CD14-positive monocyte (primary cell): ENCODE data around the gene SYS1. TPM values are rescaled to one million over a fixed set of nuclear protein-coding genes. Genes with fewer than 3 reads are reported as not detected.

ENCODE experiments used
- DNase-seq, 3 donors: peaks; one replicate each; pipeline ENCODE4 v3.0.0-alpha.2; 2011 to 2022
- H2AFZ ChIP-seq: 2 replicates; pipeline ENCODE4 v1.6.0; 2012; ENCODE audit warnings: mild to moderate bottlenecking, low read depth, low read length, inconsistent platforms; ENCODE audit not compliant: insufficient read depth, poor library complexity, severe bottlenecking
- H3K27ac ChIP-seq, 2 donors: 1 replicate in 1 of 2; 2 replicates in 1 of 2; pipeline ENCODE4 v1.5.1; 2012 to 2013; ENCODE audit warnings: low read length in 2 of 2, control low read depth in 1 of 2, inconsistent platforms in 1 of 2, low read depth in 1 of 2, mild to moderate bottlenecking in 1 of 2
- H3K27me3 ChIP-seq, 2 donors: one replicate each; pipeline versions ENCODE4 v1.6.0 to v1.6.1; 2011 to 2013; ENCODE audit warnings: low read length in 2 of 2; ENCODE audit not compliant: control insufficient read depth in 2 of 2, insufficient read depth in 2 of 2
- H3K36me3 ChIP-seq, 2 donors: replicated peaks in 1 of 2; 1 replicate in 1 of 2; 2 replicates in 1 of 2; pipeline versions ENCODE4 v1.5.1 to v1.6.1; 2012 to 2013; ENCODE audit warnings: low read length in 2 of 2, control low read depth in 1 of 2, inconsistent platforms in 1 of 2, mild to moderate bottlenecking in 1 of 2; ENCODE audit not compliant: insufficient read depth in 2 of 2, control insufficient read depth in 1 of 2
- H3K4me1 ChIP-seq, 2 donors: 1 replicate in 1 of 2; 2 replicates in 1 of 2; pipeline versions ENCODE4 v1.5.1 to v1.6.1; 2012 to 2013; ENCODE audit warnings: low read length in 2 of 2, control low read depth in 1 of 2, inconsistent platforms in 1 of 2, mild to moderate bottlenecking in 1 of 2, moderate library complexity in 1 of 2; ENCODE audit not compliant: insufficient read depth in 2 of 2, control insufficient read depth in 1 of 2
- H3K4me2 ChIP-seq: replicated peaks from 2 replicates; pipeline ENCODE3; 2012; ENCODE audit warnings: low read length, moderate library complexity, mild to moderate bottlenecking; ENCODE audit not compliant: poor library complexity, severe bottlenecking; ENCODE audit errors: extremely low read depth
- H3K4me3 ChIP-seq, 3 experiments: fragments of 200-600 bp in 1 of 3; sonication (generic) in 1 of 3; replicated peaks in 1 of 3; 1 replicate in 2 of 3; 2 replicates in 1 of 3; pipeline ENCODE4 v1.5.1; 2011 to 2013; ENCODE audit warnings: low read length in 3 of 3, mild to moderate bottlenecking in 3 of 3, control low read depth in 2 of 3, low read depth in 2 of 3, inconsistent platforms in 1 of 3, moderate library complexity in 1 of 3
- H3K79me2 ChIP-seq: 2 replicates; pipeline ENCODE4 v1.6.0; 2012; ENCODE audit warnings: mild to moderate bottlenecking, control low read depth, inconsistent platforms, low read length, moderate library complexity; ENCODE audit not compliant: insufficient read depth
- H3K9ac ChIP-seq: 2 replicates; pipeline ENCODE4 v1.6.0; 2017; ENCODE audit warnings: low read length, mild to moderate bottlenecking; ENCODE audit not compliant: insufficient read depth, poor library complexity, severe bottlenecking
- H3K9me3 ChIP-seq, 2 donors: replicated peaks in 1 of 2; 1 replicate in 1 of 2; 2 replicates in 1 of 2; pipeline versions ENCODE4 v1.5.1 to v1.6.1; 2012 to 2013; ENCODE audit warnings: low read length in 2 of 2, control low read depth in 1 of 2; ENCODE audit not compliant: control insufficient read depth in 1 of 2, insufficient read depth in 1 of 2
- H4K20me1 ChIP-seq: 2 replicates; pipeline ENCODE4 v1.6.0; 2012; ENCODE audit warnings: mild to moderate bottlenecking, low read length, control low read depth, moderate library complexity; ENCODE audit not compliant: insufficient read depth
- H3K27ac Mint-ChIP-seq, 7 donors: one replicate each; pipeline ENCODE4 v1.8.0; 2020; ENCODE audit warnings: mild to moderate bottlenecking in 7 of 7, mixed read lengths in 7 of 7, moderate library complexity in 6 of 7, inconsistent platforms in 2 of 7
- H3K27me3 Mint-ChIP-seq, 3 donors: one replicate each; pipeline ENCODE4 v1.8.0; 2021 to 2022; ENCODE audit warnings: low read depth in 3 of 3, mild to moderate bottlenecking in 3 of 3, mixed read lengths in 3 of 3, moderate library complexity in 3 of 3, inconsistent platforms in 1 of 3
- H3K36me3 Mint-ChIP-seq, 2 donors: one replicate each; pipeline ENCODE4 v1.8.0; 2020; ENCODE audit warnings: mixed read lengths in 2 of 2, inconsistent platforms in 1 of 2, mild to moderate bottlenecking in 1 of 2
- H3K4me1 Mint-ChIP-seq: one replicate; pipeline ENCODE4 v1.8.0; 2020; ENCODE audit warnings: mild to moderate bottlenecking, mixed read lengths
- H3K4me3 Mint-ChIP-seq, 2 donors: one replicate each; pipeline ENCODE4 v1.8.0; 2020; ENCODE audit warnings: mild to moderate bottlenecking in 2 of 2, mixed read lengths in 2 of 2, moderate library complexity in 1 of 2
- H3K9me3 Mint-ChIP-seq, 7 donors: one replicate each; pipeline ENCODE4 v1.8.0; 2020 to 2022; ENCODE audit warnings: mixed read lengths in 7 of 7, mild to moderate bottlenecking in 6 of 7, moderate library complexity in 6 of 7, inconsistent platforms in 2 of 7
- CTCF ChIP-seq: fragments of 200-600 bp; IDR thresholded peaks from one replicate; pipeline ENCODE4 v1.8.0; 2022; ENCODE audit warnings: antibody characterized with exemption, mild to moderate bottlenecking
- WGBS: methylation state at CpG from one replicate; pipeline ENCODE4 v1.1.5; 2013; ENCODE audit warnings: missing lambda C conversion rate; ENCODE audit not compliant: insufficient coverage; 5-methylcytosine and 5-hydroxymethylcytosine counted together
- intact Hi-C, 2 donors: fragments of 100-400 bp; cut with micrococcal nuclease; formaldehyde crosslinking; loops; one replicate each; pipeline versions ENCODE4 v1.15.0 to v1.15.1; 2023
- polyA plus RNA-seq, 3 donors: library from polyadenylated mRNA; depleted of rRNA in 1 of 3; unstranded in 2 of 3; stranded (reverse) in 1 of 3; fragments of 300-500 nt in 2 of 3; fragments of >200 nt in 1 of 3; fragmentation: Illumina TruSeq in 2 of 3; gene quantifications; 1 replicate in 2 of 3; 2 replicates in 1 of 3; pipeline ENCODE4 v1.2.3, GENCODE V29; 2012 to 2021

Gene SYS1
- polyA plus RNA-seq, 3 donors = 16.8 to 23.1 (median 22.1) TPM

DNA sequence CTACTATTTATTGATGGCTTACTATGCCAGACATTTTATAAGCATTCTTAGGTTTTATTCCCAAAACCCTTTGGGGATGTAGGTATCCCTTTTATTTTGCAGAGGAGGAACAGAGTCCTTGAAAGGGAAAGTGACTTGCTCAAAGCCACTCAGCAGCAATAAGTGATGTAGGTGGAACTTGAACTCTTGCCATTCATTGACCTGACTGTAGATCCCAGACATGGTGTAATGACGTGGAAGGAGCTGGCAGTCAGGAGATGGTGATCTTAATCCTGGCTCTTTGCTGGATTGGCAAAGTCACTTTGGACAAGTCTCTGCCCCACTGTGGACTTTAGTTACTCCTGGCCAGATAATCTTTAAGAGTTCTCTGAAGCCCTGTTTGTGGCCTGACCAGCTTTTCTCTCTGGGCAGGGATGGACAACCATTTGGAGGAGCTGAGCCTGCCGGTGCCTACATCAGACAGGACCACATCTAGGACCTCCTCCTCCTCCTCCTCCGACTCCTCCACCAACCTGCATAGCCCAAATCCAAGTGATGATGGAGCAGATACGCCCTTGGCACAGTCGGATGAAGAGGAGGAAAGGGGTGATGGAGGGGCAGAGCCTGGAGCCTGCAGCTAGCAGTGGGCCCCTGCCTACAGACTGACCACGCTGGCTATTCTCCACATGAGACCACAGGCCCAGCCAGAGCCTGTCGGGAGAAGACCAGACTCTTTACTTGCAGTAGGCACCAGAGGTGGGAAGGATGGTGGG lies 46.7 kb downstream of the SYS1 start:
- Histone ChIP-seq H3K4me3 (no peak overlapping the region), H3K4me1 (peaks cover 28 to 38% of the 10 kb centered on the region in 2 donors), H2AFZ (no peak overlapping the region), H3K79me2 (no peaks in the 10 kb centered on the region), H3K27ac (no peak overlapping the region), H3K9me3 (peaks cover 0 to 7% of the 10 kb centered on the region in 2 donors), H4K20me1 (peaks cover 5% of the 10 kb centered on the region), H3K4me2 (no peak overlapping the region), H3K27me3 (peaks cover 15 to 28% of the 10 kb centered on the region in 2 donors), H3K36me3 (peaks cover 0 to 6% of the 10 kb centered on the region in 2 donors), H3K9ac (no peak overlapping the region)
- DNase-seq = no peak
- Mint-ChIP-seq H3K36me3 (peaks cover 6 to 19% of the 10 kb centered on the region in 2 donors), H3K27ac (no peak overlapping the region), H3K4me1 (peaks cover 29% of the 10 kb centered on the region), H3K27me3 (peaks cover 24 to 38% (median 28%) of the 10 kb centered on the region in 3 donors), H3K9me3 (peaks cover 0 to 11% (median 8%) of the 10 kb centered on the region in 7 donors), H3K4me3 (no peak overlapping the region)
- no peak for TF ChIP-seq CTCF
- intact Hi-C loops = loop anchor here in 1 of 2 donors (5.0 kb wide), 1 partner anchor 37 kb away; no protein-coding TSS in a partner anchor
- 94% methylated on average over 2 of the region's 7 CpGs for WGBS

DNA sequence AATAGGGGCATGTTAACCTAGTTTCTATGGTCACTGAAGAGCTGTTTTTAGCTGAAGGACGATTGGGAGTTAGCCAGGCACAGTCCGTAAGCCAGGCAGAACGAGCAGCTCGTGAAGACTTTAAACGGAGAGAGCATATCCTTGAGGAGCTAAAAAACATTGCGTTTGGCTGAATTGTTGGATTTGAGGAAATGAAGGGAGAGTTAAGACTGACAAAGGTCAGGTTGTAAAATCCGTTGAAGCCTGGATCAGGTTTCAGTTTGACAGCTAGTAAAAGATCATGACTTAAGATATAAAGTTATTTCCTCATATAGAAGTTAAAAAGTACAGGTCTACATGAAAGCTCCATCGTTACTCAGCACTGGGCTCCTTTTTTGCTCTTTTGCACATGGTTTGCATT lies 47.9 kb downstream of the SYS1 start:
- no peak for TF ChIP-seq CTCF

More for the DNA sequence above, 47.9 kb downstream of the SYS1 start:
- 97% methylated on average over 6 of the region's 8 CpGs for WGBS
- Mint-ChIP-seq H3K36me3 (peaks cover 6 to 14% of the 10 kb centered on the region in 2 donors), H3K27ac (no peak overlapping the region), H3K27me3 (peaks cover 15 to 26% (median 18%) of the 10 kb centered on the region in 3 donors), H3K9me3 (peaks cover 0 to 3% (median 0%) of the 10 kb centered on the region in 7 donors), H3K4me3 (no peak overlapping the region), H3K4me1 (peaks cover 28% of the 10 kb centered on the region)
- Histone ChIP-seq H3K27me3 (peaks cover 5 to 18% of the 10 kb centered on the region in 2 donors), H2AFZ (no peak overlapping the region), H3K27ac (no peak overlapping the region), H3K79me2 (peaks cover 4% of the 10 kb centered on the region), H3K9me3 (peaks cover 0 to 1% of the 10 kb centered on the region in 2 donors), H3K36me3 (peaks cover 0 to 6% of the 10 kb centered on the region in 2 donors), H3K4me2 (no peak overlapping the region), H3K4me1 (peaks cover 23 to 36% of the 10 kb centered on the region in 2 donors), H4K20me1 (peaks cover 5% of the 10 kb centered on the region), H3K9ac (no peak overlapping the region), H3K4me3 (no peak overlapping the region)
- no peak for DNase-seq
- intact Hi-C loops = no loop called here
